ENCODE results near the gene LARGE1.
"Not testable (repeated sequence)": the region's sequence is repeated elsewhere in the genome, so short reads cannot be mapped to it uniquely, and the experiment has no call there.

Gene LARGE1

GRCh38 chr22:33487041-33487716 lies 433.1 kb downstream of the LARGE1 start:
- DNase-seq = no peak

GRCh38 chr22:33481550-33481949 lies 438.7 kb downstream of the LARGE1 start:
- DNase-seq = no peak

- no peak for DNase-seq
Measured at GRCh38 chr22:33477120-33478111, 442.9 kb downstream of the LARGE1 start.

GRCh38 chr22:33476716-33477115 lies 443.6 kb downstream of the LARGE1 start:
- no peak for DNase-seq

- DNase-seq = no peak
Measured at GRCh38 chr22:33476206-33476605, 444.1 kb downstream of the LARGE1 start.

GRCh38 chr22:33474587-33474986 lies 445.7 kb downstream of the LARGE1 start:
- DNase-seq = no peak

- DNase-seq = peak in 1 of 51 donors; percentile 49
Measured at GRCh38 chr22:33472462-33473344, 447.6 kb downstream of the LARGE1 start.

- DNase-seq = no peak
Measured at GRCh38 chr22:33470456-33470855, 449.8 kb downstream of the LARGE1 start.

GRCh38 chr22:33467620-33468095 lies 452.6 kb downstream of the LARGE1 start:
- no peak for DNase-seq

GRCh38 chr22:33467080-33467479 lies 453.2 kb downstream of the LARGE1 start:
- DNase-seq = no peak

GRCh38 chr22:33465554-33465953 lies 454.7 kb downstream of the LARGE1 start:
- DNase-seq = no peak

GRCh38 chr22:33464698-33465097 lies 455.6 kb downstream of the LARGE1 start:
- no peak for DNase-seq

- DNase-seq = no peak
Measured at GRCh38 chr22:33461698-33462434, 458.4 kb downstream of the LARGE1 start.

- DNase-seq = not testable (repeated sequence)
Measured at GRCh38 chr22:33461245-33461644, 459.0 kb downstream of the LARGE1 start.

GRCh38 chr22:33459137-33459536 lies 461.1 kb downstream of the LARGE1 start:
- DNase-seq = no peak

GRCh38 chr22:33456511-33456910 lies 463.8 kb downstream of the LARGE1 start:
- DNase-seq = no peak

- no peak for DNase-seq
Measured at GRCh38 chr22:33455036-33455435, 465.2 kb downstream of the LARGE1 start.

GRCh38 chr22:33451866-33452469 lies 468.3 kb downstream of the LARGE1 start:
- no peak for DNase-seq

- DNase-seq = no peak
Measured at GRCh38 chr22:33450756-33451155, 469.5 kb downstream of the LARGE1 start.

GRCh38 chr22:33447733-33448132 lies 472.5 kb downstream of the LARGE1 start:
- no peak for DNase-seq

All from hypothalamus (tissue), 51 donors.